GM12873 (cell line): Measurements from ENCODE around the gene LMOD2.

Source experiments
- TF ChIP-seq, protein P1 (sequence below): IDR thresholded peaks from 2 replicates; pipeline ENCODE4 v1.5.1; 2012; ENCODE audit warnings: low read depth, mild to moderate bottlenecking, moderate library complexity, low read length, control low read depth; ENCODE audit not compliant: insufficient read depth; ENCODE audit errors: missing control alignments

Gene LMOD2

DNA sequence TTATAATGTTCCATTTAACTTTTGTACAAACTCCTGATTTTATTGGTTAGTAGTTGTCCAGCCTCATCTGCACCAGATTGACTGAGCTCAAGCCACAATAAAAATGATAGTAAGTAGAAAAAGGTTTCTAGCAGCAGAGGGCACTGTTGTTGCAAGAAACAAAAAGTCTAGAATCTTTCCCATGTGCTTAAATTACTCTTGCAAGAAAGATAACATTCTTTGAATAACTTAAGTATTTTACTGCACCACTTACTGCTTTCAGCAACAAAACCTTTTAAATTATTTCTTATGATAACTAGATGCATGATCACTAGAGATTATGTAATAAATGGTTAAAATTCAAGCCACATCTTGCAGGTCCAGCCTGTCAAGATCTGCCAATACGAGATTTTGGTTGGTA, 27.0 kb downstream of the LMOD2 start:
- TF ChIP-seq, protein P1, sequence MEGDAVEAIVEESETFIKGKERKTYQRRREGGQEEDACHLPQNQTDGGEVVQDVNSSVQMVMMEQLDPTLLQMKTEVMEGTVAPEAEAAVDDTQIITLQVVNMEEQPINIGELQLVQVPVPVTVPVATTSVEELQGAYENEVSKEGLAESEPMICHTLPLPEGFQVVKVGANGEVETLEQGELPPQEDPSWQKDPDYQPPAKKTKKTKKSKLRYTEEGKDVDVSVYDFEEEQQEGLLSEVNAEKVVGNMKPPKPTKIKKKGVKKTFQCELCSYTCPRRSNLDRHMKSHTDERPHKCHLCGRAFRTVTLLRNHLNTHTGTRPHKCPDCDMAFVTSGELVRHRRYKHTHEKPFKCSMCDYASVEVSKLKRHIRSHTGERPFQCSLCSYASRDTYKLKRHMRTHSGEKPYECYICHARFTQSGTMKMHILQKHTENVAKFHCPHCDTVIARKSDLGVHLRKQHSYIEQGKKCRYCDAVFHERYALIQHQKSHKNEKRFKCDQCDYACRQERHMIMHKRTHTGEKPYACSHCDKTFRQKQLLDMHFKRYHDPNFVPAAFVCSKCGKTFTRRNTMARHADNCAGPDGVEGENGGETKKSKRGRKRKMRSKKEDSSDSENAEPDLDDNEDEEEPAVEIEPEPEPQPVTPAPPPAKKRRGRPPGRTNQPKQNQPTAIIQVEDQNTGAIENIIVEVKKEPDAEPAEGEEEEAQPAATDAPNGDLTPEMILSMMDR = peak; percentile 47

GRCh38 chr7:123687161-123687560, 31.5 kb downstream of the LMOD2 start:
- TF ChIP-seq, protein P1 = no peak

DNA sequence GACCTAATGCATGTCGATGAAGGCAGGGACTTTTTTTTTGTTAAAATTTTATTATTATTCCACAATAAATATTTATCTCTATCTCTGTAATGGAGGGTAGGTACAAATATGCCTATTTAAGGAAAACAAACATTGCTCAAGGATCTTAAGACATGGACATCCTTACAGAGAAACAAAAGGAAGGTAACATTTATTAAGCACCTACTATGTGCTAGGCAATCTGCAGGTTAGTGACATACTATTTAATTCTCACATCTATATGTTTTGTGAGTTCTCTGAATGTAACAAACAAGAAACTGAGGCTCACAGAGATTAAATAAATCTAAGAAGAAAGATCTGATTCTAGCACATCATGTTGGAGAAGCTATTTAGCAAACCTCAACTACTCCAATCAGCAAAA, 32.1 kb downstream of the LMOD2 start:
- TF ChIP-seq, protein P1 = no peak

- TF ChIP-seq, protein P1 = no peak
Observed at GRCh38 chr7:123689250-123689649, 33.6 kb downstream of the LMOD2 start.

- TF ChIP-seq, protein P1 = no peak
Observed at GRCh38 chr7:123690550-123690949, 34.9 kb downstream of the LMOD2 start.

DNA sequence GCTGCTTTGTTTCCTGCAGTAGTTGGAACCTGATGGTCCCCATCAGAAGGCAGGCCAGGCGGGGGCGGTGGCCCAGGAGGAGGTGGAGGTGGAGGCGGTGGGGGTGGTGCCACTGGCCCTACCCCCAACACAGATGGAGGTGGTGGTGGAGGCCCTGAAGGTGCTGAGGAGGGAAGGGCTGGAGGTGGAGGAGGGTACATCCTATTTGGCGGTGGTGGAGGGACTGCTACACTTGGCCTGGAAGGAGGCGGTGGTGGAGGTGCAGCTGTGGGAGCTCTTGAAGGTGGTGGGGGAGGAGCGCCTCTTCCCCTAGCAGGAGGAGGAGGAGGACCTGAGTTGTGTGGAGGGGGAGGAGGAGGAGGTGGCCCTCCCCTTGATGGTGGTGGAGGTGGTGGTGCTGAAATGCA, 36.8 kb downstream of the LMOD2 start:
- TF ChIP-seq, protein P1 = no peak

- TF ChIP-seq, protein P1 = no peak
Observed at GRCh38 chr7:123695944-123696677, 40.4 kb downstream of the LMOD2 start.
